PC-9 (cell line): ENCODE measurements around the gene RAB5B. TPM values are rescaled to one million over a fixed set of nuclear protein-coding genes. Genes with fewer than 3 reads are reported as not detected.
A peak's percentile ranks its signal among the peaks of the same experiment; 100 is the strongest.

Experiments
- BruUV-seq: library from RNA; stranded (reverse); fragments of 400-500 nt; replicated peaks from 2 replicates; lab custom pipeline; 2021; lab: Mats Ljungman, UMichigan
- CTCF ChIA-PET: fragments of 300-600 bp; sonication (Branson Sonifier 250); formaldehyde crosslinking; loops from one replicate; lab custom pipeline; 2022; ENCODE audit warnings: antibody characterized with exemption; lab: Charles Lee
- POLR2A ChIA-PET: fragments of 300-600 bp; sonication (Branson Sonifier 250); formaldehyde crosslinking; loops from one replicate; lab custom pipeline; 2022; ENCODE audit warnings: antibody characterized with exemption; ENCODE audit not compliant: unreplicated experiment; lab: Charles Lee
- DNase-seq, 2 experiments: peaks; one replicate each; pipeline versions ENCODE4 v3.0.0 to v3.0.0-alpha.2; 2015 to 2022; ENCODE audit warnings: mixed read lengths in 1 of 2
- H2AFZ ChIP-seq: fragments of 200-600 bp; sonication (generic); 2 replicates; pipeline ENCODE4 v1.8.1; 2017; ENCODE audit warnings: antibody characterized with exemption
- H3F3A ChIP-seq: fragments of 200-600 bp; sonication (generic); 2 replicates; pipeline ENCODE4 v1.8.1; 2017; ENCODE audit warnings: antibody characterized with exemption, mild to moderate bottlenecking, low read depth; ENCODE audit not compliant: insufficient read depth
- H3K27ac ChIP-seq: fragments of 200-600 bp; sonication (generic); 2 replicates; pipeline ENCODE4 v1.6.1; 2016; ENCODE audit warnings: mixed run types
- H3K27me3 ChIP-seq: fragments of 200-600 bp; sonication (generic); 2 replicates; pipeline ENCODE4 v1.6.1; 2016; ENCODE audit warnings: low read depth, mixed run types; ENCODE audit not compliant: insufficient read depth
- H3K36me3 ChIP-seq: fragments of 200-600 bp; sonication (generic); 2 replicates; pipeline ENCODE4 v1.6.1; 2016; ENCODE audit warnings: low read depth, mixed run types
- H3K4me1 ChIP-seq: fragments of 200-600 bp; sonication (generic); replicated peaks from 2 replicates; pipeline ENCODE4 v1.6.1; 2016; ENCODE audit warnings: mixed run types; ENCODE audit not compliant: insufficient read depth
- H3K4me2 ChIP-seq: fragments of 200-600 bp; sonication (generic); 2 replicates; pipeline ENCODE4 v1.6.1; 2017; ENCODE audit warnings: mixed run types
- H3K4me3 ChIP-seq: fragments of 200-600 bp; sonication (generic); 2 replicates; pipeline ENCODE4 v1.6.1; 2016; ENCODE audit warnings: mixed run types
- H3K79me2 ChIP-seq: fragments of 200-600 bp; sonication (generic); 2 replicates; pipeline ENCODE4 v1.6.1; 2017; ENCODE audit warnings: low read depth, mixed run types
- H3K9me2 ChIP-seq: fragments of 200-600 bp; sonication (generic); 2 replicates; pipeline ENCODE4 v1.8.1; 2017; ENCODE audit warnings: mild to moderate bottlenecking; ENCODE audit not compliant: insufficient read depth
- H3K9me3 ChIP-seq: fragments of 200-600 bp; sonication (generic); 2 replicates; pipeline ENCODE4 v1.8.1; 2016; ENCODE audit warnings: low read depth; ENCODE audit not compliant: insufficient read depth
- H4K20me1 ChIP-seq: fragments of 200-600 bp; sonication (generic); 2 replicates; pipeline ENCODE4 v1.8.1; 2017; ENCODE audit not compliant: insufficient read depth
- EZH2 ChIP-seq: fragments of 200-600 bp; sonication (generic); IDR thresholded peaks from 2 replicates; pipeline ENCODE4 v1.8.0; 2017; ENCODE audit warnings: antibody characterized with exemption, low read depth
- intact Hi-C: fragments of 100-400 bp; cut with micrococcal nuclease; formaldehyde crosslinking; loops from one replicate; pipeline ENCODE4 v1.10.0; 2022; ENCODE audit not compliant: unreplicated experiment
- total RNA-seq: library from RNA; stranded (reverse); gene quantifications from 2 replicates; pipeline ENCODE4 v1.2.3, GENCODE V29; 2021
- TF ChIP-seq, protein P1 (sequence below): fragments of 200-600 bp; sonication (generic); conservative IDR thresholded peaks from 2 replicates; pipeline ENCODE4 v1.6.1; 2017; ENCODE audit warnings: mixed run types, antibody characterized with exemption, mild to moderate bottlenecking, moderate library complexity

Gene RAB5B
- total RNA-seq, 1 experiment from 2014 or later, result 122 TPM

GRCh38 chr12:55940065-55940732 lies 33.7 kb upstream of the RAB5B start:
- Histone ChIP-seq H3K4me1 (peaks cover 27% of the 10 kb centered on the region), H3F3A (peaks cover 21% of the 10 kb centered on the region; the same call in 1 of the 2 replicates), H4K20me1 (no peaks in the 10 kb centered on the region), H3K4me3 (no peak overlapping the region), H3K9me3 (no peaks in the 10 kb centered on the region), H3K9me2 (no peaks in the 10 kb centered on the region), H3K27ac (0 out of 2 replicates have a peak overlapping the region, but pooled peaks have one; percentile 16), H3K4me2 (peak overlapping the region; percentile 57), H2AFZ (no peak overlapping the region), H3K27me3 (no peaks in the 10 kb centered on the region), H3K79me2 (no peaks in the 10 kb centered on the region), H3K36me3 (no peaks in the 10 kb centered on the region)
- intact Hi-C loops, result loop anchor here (1.0 kb wide), 2 partner anchors 9 to 201 kb away; partner anchors contain the start of gene DGKA
- peak; percentile 62 to 87 for DNase-seq
- TF ChIP-seq EZH2, result no peak
- TF ChIP-seq, protein P1, sequence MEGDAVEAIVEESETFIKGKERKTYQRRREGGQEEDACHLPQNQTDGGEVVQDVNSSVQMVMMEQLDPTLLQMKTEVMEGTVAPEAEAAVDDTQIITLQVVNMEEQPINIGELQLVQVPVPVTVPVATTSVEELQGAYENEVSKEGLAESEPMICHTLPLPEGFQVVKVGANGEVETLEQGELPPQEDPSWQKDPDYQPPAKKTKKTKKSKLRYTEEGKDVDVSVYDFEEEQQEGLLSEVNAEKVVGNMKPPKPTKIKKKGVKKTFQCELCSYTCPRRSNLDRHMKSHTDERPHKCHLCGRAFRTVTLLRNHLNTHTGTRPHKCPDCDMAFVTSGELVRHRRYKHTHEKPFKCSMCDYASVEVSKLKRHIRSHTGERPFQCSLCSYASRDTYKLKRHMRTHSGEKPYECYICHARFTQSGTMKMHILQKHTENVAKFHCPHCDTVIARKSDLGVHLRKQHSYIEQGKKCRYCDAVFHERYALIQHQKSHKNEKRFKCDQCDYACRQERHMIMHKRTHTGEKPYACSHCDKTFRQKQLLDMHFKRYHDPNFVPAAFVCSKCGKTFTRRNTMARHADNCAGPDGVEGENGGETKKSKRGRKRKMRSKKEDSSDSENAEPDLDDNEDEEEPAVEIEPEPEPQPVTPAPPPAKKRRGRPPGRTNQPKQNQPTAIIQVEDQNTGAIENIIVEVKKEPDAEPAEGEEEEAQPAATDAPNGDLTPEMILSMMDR, result peak; percentile 86
- BruUV-seq, result no TSS peak
- ChIA-PET POLR2A (no interaction called here), CTCF (interaction anchor here (0.5 to 1.6 kb wide), 7 partner anchors 8 to 201 kb away, joined by 3 to 4 read pairs (median 3); no protein-coding TSS in a partner anchor)

- no peaks in the 10 kb centered on the region for H3K27me3 ChIP-seq
- no peaks in the 10 kb centered on the region for H4K20me1 ChIP-seq
- H3F3A ChIP-seq, result peaks cover 14% of the 10 kb centered on the region; the same call in 1 of the 2 replicates
- intact Hi-C loops, result no loop called here
- no peaks in the 10 kb centered on the region for H3K79me2 ChIP-seq
- BruUV-seq, result no TSS peak
- DNase-seq, result no peak
- CTCF ChIA-PET, result interaction anchor here (0.6 kb wide), 1 partner anchor 15 kb away, joined by 30 read pairs; no protein-coding TSS in a partner anchor
- no peak overlapping the region for H3K4me2 ChIP-seq
- no peak overlapping the region for H2AFZ ChIP-seq
- no peak overlapping the region for H3K27ac ChIP-seq
- H3K4me1 ChIP-seq, result peaks cover 20% of the 10 kb centered on the region
- H3K9me2 ChIP-seq, result no peaks in the 10 kb centered on the region
- H3K36me3 ChIP-seq, result no peaks in the 10 kb centered on the region
- POLR2A ChIA-PET, result no interaction called here
- no peaks in the 10 kb centered on the region for H3K9me3 ChIP-seq
- TF ChIP-seq, protein P1, result no peak
- TF ChIP-seq EZH2, result no peak
- no peak overlapping the region for H3K4me3 ChIP-seq
Measured at GRCh38 chr12:55942055-55942454, 31.8 kb upstream of the RAB5B start.

GRCh38 chr12:55942577-55943136 lies 31.2 kb upstream of the RAB5B start:
- no peaks in the 10 kb centered on the region for H4K20me1 ChIP-seq
- intact Hi-C loops, result no loop called here
- H2AFZ ChIP-seq, result no peak overlapping the region
- H3K27me3 ChIP-seq, result no peaks in the 10 kb centered on the region
- H3F3A ChIP-seq, result peaks cover 11% of the 10 kb centered on the region; the same call in 1 of the 2 replicates
- CTCF ChIA-PET, result interaction anchor here (0.5 to 0.6 kb wide), 2 partner anchors 15 to 82 kb away, joined by 3 to 30 read pairs; no protein-coding TSS in a partner anchor
- TF ChIP-seq, protein P1, result no peak
- no peak for TF ChIP-seq EZH2
- no peak for DNase-seq
- BruUV-seq, result no TSS peak
- no peaks in the 10 kb centered on the region for H3K9me2 ChIP-seq
- H3K4me1 ChIP-seq, result peaks cover 14% of the 10 kb centered on the region
- H3K4me3 ChIP-seq, result no peak overlapping the region
- no peaks in the 10 kb centered on the region for H3K36me3 ChIP-seq
- no peaks in the 10 kb centered on the region for H3K79me2 ChIP-seq
- H3K4me2 ChIP-seq, result no peak overlapping the region
- POLR2A ChIA-PET, result no interaction called here
- no peaks in the 10 kb centered on the region for H3K9me3 ChIP-seq
- H3K27ac ChIP-seq, result no peak overlapping the region
